GM13976 (cell line): ENCODE measurements around the gene NQO2.
"Not testable (repeated sequence)": the region's sequence is repeated elsewhere in the genome, so short reads cannot be mapped to it uniquely, and the experiment has no call there.

Source experiments
- DNase-seq: peaks from one replicate; pipeline ENCODE4 v3.0.0; 2012; ENCODE audit warnings: low spot score
- in situ Hi-C: fragments of 300-500 bp; cut with MboI; formaldehyde crosslinking; loops from one replicate; pipeline ENCODE4 v1.12.0; 2022; ENCODE audit warnings: low sequenced_read_pairs, mixed read lengths, inconsistent platforms; ENCODE audit not compliant: unreplicated experiment
- TF ChIP-seq, protein P1 (sequence below): IDR thresholded peaks from 2 replicates; pipeline ENCODE4 v1.5.1; 2012; ENCODE audit warnings: borderline replicate concordance, mild to moderate bottlenecking; ENCODE audit not compliant: insufficient read depth; ENCODE audit errors: extremely low read depth, missing control alignments, control extremely low read depth

The NQO2 gene

DNA sequence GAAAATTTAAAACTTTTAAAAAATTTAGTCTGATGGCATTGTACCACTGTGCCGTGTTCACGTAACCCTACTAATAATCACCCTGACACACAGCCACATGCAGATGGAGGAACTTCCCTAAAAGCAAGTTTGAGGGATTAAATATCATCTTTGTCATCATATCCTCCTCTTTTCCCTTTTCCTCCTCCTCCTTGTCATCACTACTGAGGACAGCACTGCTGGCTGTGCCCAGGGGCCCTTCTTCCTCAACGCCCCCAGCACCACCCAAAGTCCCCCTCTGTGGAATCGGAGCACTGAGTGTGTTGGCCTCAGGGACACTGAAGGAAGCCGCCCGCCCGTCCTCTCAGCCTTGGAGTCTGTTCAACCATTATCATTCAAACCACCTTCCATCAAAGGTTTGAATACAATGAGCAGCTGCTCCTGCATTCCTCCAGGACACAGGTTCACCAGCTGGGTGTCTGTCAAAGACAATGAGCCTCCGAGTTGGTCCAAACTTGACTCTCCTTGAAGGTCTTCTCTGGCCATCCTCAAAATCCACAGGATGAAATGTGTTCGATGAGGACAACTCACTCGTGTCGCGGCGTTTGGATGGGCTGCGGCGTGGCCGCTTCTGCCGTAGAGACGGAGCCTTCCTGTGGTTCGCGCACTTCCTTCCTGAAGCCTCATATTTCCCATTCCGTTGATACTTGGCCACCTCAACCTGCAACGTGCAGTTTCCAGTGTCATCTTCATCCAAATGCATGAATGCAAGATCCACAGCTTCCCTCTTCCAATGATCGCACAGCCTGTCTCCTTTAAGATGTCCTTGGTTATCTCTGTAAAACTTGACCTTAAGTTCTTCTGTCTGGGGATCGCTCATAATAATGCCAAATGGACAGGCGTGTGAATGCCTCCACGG is 23.3 kb downstream of the NQO2 start:
- no peak for DNase-seq
- TF ChIP-seq, protein P1, sequence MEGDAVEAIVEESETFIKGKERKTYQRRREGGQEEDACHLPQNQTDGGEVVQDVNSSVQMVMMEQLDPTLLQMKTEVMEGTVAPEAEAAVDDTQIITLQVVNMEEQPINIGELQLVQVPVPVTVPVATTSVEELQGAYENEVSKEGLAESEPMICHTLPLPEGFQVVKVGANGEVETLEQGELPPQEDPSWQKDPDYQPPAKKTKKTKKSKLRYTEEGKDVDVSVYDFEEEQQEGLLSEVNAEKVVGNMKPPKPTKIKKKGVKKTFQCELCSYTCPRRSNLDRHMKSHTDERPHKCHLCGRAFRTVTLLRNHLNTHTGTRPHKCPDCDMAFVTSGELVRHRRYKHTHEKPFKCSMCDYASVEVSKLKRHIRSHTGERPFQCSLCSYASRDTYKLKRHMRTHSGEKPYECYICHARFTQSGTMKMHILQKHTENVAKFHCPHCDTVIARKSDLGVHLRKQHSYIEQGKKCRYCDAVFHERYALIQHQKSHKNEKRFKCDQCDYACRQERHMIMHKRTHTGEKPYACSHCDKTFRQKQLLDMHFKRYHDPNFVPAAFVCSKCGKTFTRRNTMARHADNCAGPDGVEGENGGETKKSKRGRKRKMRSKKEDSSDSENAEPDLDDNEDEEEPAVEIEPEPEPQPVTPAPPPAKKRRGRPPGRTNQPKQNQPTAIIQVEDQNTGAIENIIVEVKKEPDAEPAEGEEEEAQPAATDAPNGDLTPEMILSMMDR: no peak
- in situ Hi-C loops: no loop called here

DNA sequence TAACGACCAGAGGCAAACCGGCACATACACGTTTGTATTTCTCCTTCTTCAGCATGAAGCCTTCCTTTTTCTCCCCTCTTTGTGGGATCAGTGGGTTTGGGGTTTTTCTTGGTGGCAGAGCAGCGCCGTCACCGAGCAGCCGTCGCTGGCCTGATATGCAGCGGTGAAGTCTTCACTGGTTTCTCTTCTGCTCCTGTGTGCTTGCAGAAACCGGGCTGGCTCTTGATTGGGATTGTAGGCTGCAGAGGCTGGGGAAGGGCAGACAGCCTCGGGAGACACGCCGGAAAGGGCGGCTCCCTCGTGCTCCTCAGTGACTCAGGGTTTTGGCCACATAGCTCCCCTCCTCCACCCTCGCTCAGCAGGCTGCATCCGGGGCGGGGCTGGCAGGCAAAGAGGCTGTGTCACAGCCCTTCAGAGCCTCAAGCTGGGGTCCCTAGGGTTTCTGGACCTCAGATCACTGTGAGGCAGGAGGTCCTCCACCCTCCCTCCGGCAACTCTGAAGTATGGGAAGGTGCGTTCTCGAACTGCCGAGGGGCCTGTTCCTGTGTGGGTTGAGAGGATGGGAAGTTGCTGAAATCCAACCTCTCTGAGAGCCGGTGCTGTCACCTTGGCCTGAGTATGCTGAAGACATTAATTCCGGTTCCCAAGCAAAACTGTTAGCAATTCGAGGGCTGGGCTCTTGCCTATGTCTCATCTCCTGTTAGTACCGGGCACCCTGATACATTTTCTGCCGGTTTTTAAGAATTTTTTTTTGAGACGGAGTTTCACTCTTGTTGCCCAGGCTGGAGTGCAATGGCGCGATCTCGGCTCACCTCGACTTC is 24.2 kb downstream of the NQO2 start:
- in situ Hi-C loops: no loop called here
- TF ChIP-seq, protein P1: no peak
- peak; percentile 88 for DNase-seq

DNA sequence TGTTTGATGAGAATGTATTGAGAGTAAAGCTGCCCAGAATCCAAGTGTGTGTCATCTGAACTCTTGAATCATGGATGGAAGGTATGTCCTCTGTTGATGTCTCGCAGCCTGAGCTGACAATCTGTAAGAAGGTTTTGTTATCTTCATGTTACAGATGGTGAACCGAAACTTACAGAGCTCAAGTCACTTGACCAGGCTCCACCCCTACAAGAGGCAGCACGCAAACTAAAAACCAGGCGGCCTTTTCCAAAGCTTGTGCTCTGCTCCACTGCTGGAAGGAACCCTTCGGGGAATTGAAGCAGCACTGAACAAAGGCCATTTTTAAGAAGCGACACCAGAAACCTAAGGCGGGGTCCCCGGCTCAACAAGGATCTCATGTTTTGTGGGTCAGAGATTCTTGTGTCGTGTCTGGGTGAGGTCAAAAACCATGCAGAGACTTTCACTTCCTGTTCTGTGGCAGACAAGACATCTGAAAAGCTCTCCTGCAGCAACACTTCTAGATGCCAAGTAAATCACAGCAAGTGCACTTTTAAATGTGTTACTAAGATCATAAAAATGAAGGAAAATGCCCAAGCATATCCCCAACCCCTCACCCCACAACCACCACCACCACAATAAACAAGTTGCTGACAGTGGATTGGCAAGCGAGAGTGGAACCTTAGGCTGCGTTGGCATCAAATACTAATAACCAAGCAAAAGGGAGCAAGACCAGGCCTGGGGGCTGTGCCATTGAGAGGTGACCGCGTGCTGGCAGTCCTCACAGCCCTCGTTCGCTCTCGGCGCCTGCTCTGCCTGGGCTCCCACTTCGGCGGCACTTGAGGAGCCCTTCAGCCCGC is 27.3 kb downstream of the NQO2 start:
- TF ChIP-seq, protein P1: no peak
- in situ Hi-C loops: no loop called here
- peak; percentile 88 for DNase-seq

DNA sequence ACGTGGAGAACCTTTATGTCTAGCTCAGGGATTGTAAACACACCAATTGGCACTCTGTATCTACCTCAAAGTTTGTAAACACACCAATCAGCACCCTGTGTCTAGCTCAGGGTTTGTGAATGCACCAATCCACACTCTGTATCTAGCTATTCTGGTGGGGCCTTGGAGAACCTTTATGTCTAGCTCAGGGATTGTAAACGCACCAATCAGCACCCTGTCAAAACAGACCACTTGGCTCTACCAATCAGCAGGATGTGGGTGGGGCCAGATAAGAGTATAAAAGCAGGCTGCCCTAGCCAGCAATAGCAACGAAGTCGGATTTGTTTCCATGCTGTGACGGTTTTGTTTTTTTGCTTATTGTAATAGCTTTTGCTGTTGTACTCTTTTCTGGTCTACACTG is 28.5 kb downstream of the NQO2 start:
- DNase-seq, in situ Hi-C loops: not testable (repeated sequence)

DNA sequence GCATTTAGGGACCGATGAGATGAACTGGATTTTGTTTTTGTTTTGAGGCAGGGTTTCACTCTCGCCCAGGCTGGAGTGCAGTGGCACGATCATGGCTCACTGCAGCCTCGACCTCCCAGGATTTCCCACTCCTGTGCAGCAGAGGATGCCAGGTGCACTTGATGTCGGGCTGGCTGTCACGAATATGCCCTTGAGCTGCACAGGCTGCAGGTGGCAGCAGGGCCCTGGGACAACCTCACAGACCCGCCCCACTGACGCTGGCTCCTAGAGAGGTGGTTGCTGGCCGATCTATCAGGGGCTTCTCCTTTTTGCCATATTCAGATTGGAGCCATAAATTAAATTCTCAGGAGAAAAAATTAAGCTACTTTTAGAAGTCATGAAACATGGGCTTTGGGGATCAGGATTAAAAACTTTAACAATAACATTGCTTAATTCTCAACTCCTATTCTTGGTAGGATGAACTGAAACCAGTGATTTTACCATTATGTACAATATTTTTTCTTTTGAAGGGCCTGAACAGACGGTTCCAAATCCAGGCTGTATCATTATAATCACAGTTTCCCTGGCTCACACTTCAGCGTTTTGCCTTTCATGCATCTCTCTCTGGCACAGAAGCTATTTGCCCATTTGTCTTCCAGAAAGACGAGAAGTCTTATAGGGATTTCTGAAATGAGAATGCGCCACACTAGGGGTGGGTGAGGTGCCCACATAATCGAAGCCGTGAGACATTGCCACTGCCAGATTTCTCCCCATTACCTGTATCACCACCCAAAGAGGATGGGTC is 32.4 kb downstream of the NQO2 start:
- DNase-seq: no peak
- TF ChIP-seq, protein P1: no peak
- in situ Hi-C loops: no loop called here

DNA sequence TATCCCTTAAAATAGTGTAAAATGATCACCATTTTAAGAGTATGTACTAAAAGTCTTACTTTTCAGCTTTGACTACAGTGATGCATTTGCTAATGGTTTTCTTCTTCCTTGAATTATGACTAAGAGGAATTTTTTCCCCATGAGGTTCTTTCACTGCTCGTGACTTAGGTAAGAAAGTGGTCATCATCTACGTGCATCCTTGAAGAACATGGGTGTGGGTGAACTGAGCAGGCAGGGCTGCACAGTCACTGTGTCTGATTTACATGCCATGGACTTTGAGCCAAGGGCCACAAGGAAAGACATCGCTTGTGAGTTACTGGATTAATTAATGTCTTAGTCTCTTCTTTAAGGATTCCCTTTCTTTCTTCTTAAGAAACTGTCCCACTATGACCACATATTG is 33.3 kb downstream of the NQO2 start:
- in situ Hi-C loops: no loop called here
- TF ChIP-seq, protein P1: no peak
- DNase-seq: no peak
